ENCODE measurements around the gene CDKL5. TPM values are rescaled to one million over a fixed set of nuclear protein-coding genes. Genes with fewer than 3 reads are reported as not detected.

CDKL5 gene
- 30.6 TPM for total RNA-seq
- long read RNA-seq, partial matches to known transcripts: 2 of 12 reads
- long read RNA-seq, other reads (novel, unspliced or antisense): 10 of 12 reads

GRCh38 chrX:18425199-18426003, at the start of gene CDKL5:
Gene CDKL5 (plus strand): TSS chrX:18425608. CDS start chrX:18507097, 81,489 bp downstream.
- peak; percentile 96 to 99 for ATAC-seq
- Histone ChIP-seq H3K4me3 (peak within 1 kb of the TSS; percentile 69), H3K4me1 (peaks cover 5% of the 10 kb centered on the region), H3K9me3 (no peaks in the 10 kb centered on the region), H3K27me3 (ENCODE audit: low read depth) (no peaks in the 10 kb centered on the region), H3K27ac (peak within 1 kb of the TSS; percentile 83), H3K36me3 (no peaks in the 10 kb centered on the region)
- TF ChIP-seq CTCF (IDR thresholded peaks at IDR 0.05): no peak
- intact Hi-C loops (cut with DNase I): no loop called here
- DNase-seq: peak; percentile 98

GRCh38 chrX:18377796-18378195, 47.6 kb upstream of the CDKL5 start:
- Histone ChIP-seq H3K9me3 (no peaks in the 10 kb centered on the region), H3K4me3 (no peak overlapping the region), H3K27me3 (ENCODE audit: low read depth) (no peaks in the 10 kb centered on the region), H3K27ac (no peak overlapping the region), H3K36me3 (no peaks in the 10 kb centered on the region), H3K4me1 (no peaks in the 10 kb centered on the region)
- DNase-seq (no peak), ATAC-seq (peak; percentile 57 to 59)
- intact Hi-C loops (cut with DNase I): no loop called here
- TF ChIP-seq CTCF (IDR thresholded peaks at IDR 0.05): peak; percentile 42

DNA sequence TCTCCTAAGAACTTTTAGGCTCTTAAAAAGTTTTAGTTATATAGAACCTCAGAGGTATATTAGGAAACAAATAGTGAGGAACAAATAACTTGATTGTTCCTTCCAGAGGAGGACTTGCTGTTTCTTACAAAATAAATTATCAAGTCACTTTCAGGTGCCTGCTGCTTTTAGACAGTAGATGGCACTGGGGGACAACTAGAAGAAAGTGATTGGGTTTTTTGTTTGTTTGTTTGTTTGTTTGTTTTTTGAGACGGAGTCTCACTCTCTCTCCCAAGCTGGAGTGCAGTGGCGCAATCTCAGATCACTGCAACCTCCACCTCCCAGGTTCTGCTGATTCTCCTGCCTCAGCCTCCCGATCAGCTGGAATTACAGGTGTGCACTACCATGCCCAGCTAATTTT, 35.4 kb upstream of the CDKL5 start:
- no peaks in the 10 kb centered on the region for H3K36me3 ChIP-seq
- ATAC-seq: no peak
- no peaks in the 10 kb centered on the region for H3K9me3 ChIP-seq
- DNase-seq: no peak
- no peaks in the 10 kb centered on the region for H3K4me1 ChIP-seq
- TF ChIP-seq CTCF (IDR thresholded peaks at IDR 0.05): no peak
- no peaks in the 10 kb centered on the region for H3K27me3 ChIP-seq (ENCODE audit: low read depth)
- intact Hi-C loops (cut with DNase I): no loop called here
- no peak overlapping the region for H3K4me3 ChIP-seq
- no peak overlapping the region for H3K27ac ChIP-seq

DNA sequence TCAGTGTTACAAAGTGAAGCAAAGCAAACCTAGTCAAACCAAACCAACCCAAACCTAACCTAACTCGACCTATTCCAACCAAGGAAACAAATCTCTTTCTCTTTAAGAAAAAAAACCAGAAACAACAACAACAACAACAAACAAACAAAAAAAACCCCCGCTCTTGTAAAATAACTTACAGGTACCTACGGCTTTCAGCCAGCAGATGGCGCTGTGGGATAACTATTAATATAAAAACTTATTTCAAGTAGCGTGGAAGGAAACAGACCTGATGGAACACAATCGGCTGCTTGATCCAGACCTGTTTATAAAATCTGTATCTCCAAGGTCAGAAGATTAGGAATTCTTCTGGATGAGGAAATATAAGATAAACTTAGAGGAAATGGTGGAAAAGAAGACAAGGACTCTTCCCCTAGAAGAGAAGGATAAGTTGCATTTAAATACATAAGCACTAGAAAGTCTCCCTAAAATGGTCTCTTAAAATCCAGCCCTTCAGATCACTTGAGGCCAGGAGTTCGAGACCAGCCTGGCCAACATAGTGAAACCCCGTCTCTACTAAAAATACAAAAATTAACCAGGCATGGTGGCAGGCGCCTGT, 34.4 kb upstream of the CDKL5 start:
- H3K4me1 ChIP-seq: no peaks in the 10 kb centered on the region
- TF ChIP-seq CTCF (IDR thresholded peaks at IDR 0.05): peak; percentile 67
- H3K36me3 ChIP-seq: no peaks in the 10 kb centered on the region
- intact Hi-C loops (cut with DNase I): no loop called here
- no peaks in the 10 kb centered on the region for H3K9me3 ChIP-seq
- ATAC-seq (peak in 1 of 2 donors; percentile 60), DNase-seq (peak; percentile 66)
- H3K27ac ChIP-seq: no peak overlapping the region
- H3K4me3 ChIP-seq: no peak overlapping the region
- no peaks in the 10 kb centered on the region for H3K27me3 ChIP-seq (ENCODE audit: low read depth)

GRCh38 chrX:18394477-18394876, 30.9 kb upstream of the CDKL5 start:
- H3K4me3 ChIP-seq: no peak overlapping the region
- no peak for TF ChIP-seq CTCF (IDR thresholded peaks at IDR 0.05)
- H3K36me3 ChIP-seq: no peaks in the 10 kb centered on the region
- H3K27ac ChIP-seq: no peak overlapping the region
- no peaks in the 10 kb centered on the region for H3K9me3 ChIP-seq
- H3K27me3 ChIP-seq (ENCODE audit: low read depth): no peaks in the 10 kb centered on the region
- no peak for ATAC-seq
- intact Hi-C loops (cut with DNase I): no loop called here
- no peaks in the 10 kb centered on the region for H3K4me1 ChIP-seq
- no peak for DNase-seq
